Measurements from ENCODE around the gene SSTR3.

Gene SSTR3

GRCh38 chr22:37167176-37167980 lies 44.9 kb downstream of the SSTR3 start:
- TF ChIP-seq CTCF (IDR thresholded peaks at IDR 0.05; ENCODE audit: low read depth, low read length) (no peak), MAX (IDR thresholded peaks at IDR 0.05; ENCODE audit: low read depth, low read length) (no peak), POLR2A (IDR thresholded peaks at IDR 0.05; ENCODE audit: extremely low read depth, insufficient read length) (no peak), MYC (IDR thresholded peaks at IDR 0.05; ENCODE audit: low read depth, low read length) (no peak)
- DNase-seq (ENCODE audit: low read depth), result no peak
- H3K4me3 ChIP-seq (ENCODE audit: low read depth, low read length), result no peak overlapping the region

GRCh38 chr22:37166675-37167066 lies 45.6 kb downstream of the SSTR3 start:
- peak; percentile 80 for DNase-seq (ENCODE audit: low read depth)
- no peak overlapping the region for H3K4me3 ChIP-seq (ENCODE audit: low read depth, low read length)
- TF ChIP-seq CTCF (IDR thresholded peaks at IDR 0.05; ENCODE audit: low read depth, low read length) (peak; percentile 79), MAX (IDR thresholded peaks at IDR 0.05; ENCODE audit: low read depth, low read length) (0 out of 2 replicates have a peak, but pooled peaks have one; percentile 20), POLR2A (IDR thresholded peaks at IDR 0.05; ENCODE audit: extremely low read depth, insufficient read length) (no peak), MYC (IDR thresholded peaks at IDR 0.05; ENCODE audit: low read depth, low read length) (no peak)

GRCh38 chr22:37165940-37166674 lies 46.2 kb downstream of the SSTR3 start:
- H3K4me3 ChIP-seq (ENCODE audit: low read depth, low read length), result no peak overlapping the region
- DNase-seq (ENCODE audit: low read depth), result no peak
- TF ChIP-seq POLR2A (IDR thresholded peaks at IDR 0.05; ENCODE audit: extremely low read depth, insufficient read length) (no peak), CTCF (IDR thresholded peaks at IDR 0.05; ENCODE audit: low read depth, low read length) (no peak), MAX (IDR thresholded peaks at IDR 0.05; ENCODE audit: low read depth, low read length) (no peak), MYC (IDR thresholded peaks at IDR 0.05; ENCODE audit: low read depth, low read length) (no peak)

GRCh38 chr22:37165066-37165465 lies 47.2 kb downstream of the SSTR3 start:
- no peak for TF ChIP-seq CTCF (IDR thresholded peaks at IDR 0.05; ENCODE audit: low read depth, low read length)
- TF ChIP-seq POLR2A (IDR thresholded peaks at IDR 0.05; ENCODE audit: extremely low read depth, insufficient read length), result no peak
- TF ChIP-seq MAX (IDR thresholded peaks at IDR 0.05; ENCODE audit: low read depth, low read length), result no peak
- no peak for DNase-seq (ENCODE audit: low read depth)
- no peak overlapping the region for H3K4me3 ChIP-seq (ENCODE audit: low read depth, low read length)

- TF ChIP-seq MYC (IDR thresholded peaks at IDR 0.05; ENCODE audit: low read depth, low read length), result no peak
- TF ChIP-seq CTCF (IDR thresholded peaks at IDR 0.05; ENCODE audit: low read depth, low read length), result no peak
- H3K4me3 ChIP-seq (ENCODE audit: low read depth, low read length), result no peak overlapping the region
- DNase-seq (ENCODE audit: low read depth), result no peak
Measured at GRCh38 chr22:37164505-37164887, 47.8 kb downstream of the SSTR3 start.

All from NB4 (cell line).